ENCODE results near the gene TET1.
"Not testable (repeated sequence)": the region's sequence is repeated elsewhere in the genome, so short reads cannot be mapped to it uniquely, and the experiment has no call there.

- TF ChIP-seq CTCF (IDR thresholded peaks at IDR 0.05; ENCODE audit: insufficient read depth, low read length); GABPA (IDR thresholded peaks at IDR 0.05; ENCODE audit: low read depth): not testable (repeated sequence)
Observed at GRCh38 chr10:68740676-68741075, 180.5 kb downstream of the TET1 start.

All from HL-60 (cell line).